Measurements from ENCODE around the gene LTBP3. TPM values are rescaled to one million over a fixed set of nuclear protein-coding genes. Genes with fewer than 3 reads are reported as not detected.
A peak's percentile ranks its signal among the peaks of the same experiment; 100 is the strongest.

The LTBP3 gene
- total RNA-seq, 1 donor from 2014 or later, result 25.0 TPM

DNA sequence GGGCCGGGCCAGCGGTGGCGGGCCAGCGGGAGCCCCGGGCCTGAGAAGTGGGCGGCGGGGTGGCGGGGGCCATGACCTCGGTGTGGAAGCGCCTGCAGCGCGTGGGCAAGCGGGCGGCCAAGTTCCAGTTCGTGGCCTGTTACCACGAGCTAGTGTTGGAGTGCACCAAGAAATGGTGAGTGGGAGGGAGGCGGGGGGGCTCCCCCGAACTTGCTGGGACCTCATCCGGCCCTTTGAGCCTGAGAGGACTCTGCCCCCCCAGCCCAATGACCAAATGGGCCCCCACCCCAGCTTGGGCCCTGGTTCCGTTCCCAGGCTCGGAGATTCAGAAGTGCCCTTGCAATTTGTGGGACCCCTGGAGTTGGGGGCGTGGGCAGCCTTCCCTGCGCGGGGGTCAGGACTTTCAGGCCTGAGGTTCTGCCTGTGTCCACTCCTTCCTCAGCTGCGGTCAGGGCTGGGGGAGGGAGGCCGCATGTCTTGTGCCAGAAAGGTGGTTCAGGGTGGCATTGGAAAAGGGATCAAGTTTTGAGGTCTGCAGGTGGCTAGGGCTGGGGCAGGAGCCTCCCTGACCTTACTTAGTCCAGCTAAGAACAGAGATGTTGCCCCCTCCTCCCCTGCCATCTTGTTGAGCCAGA lies 18.2 kb upstream of the LTBP3 start:
- peaks cover 57% of the 10 kb centered on the region for H3K4me1 Mint-ChIP-seq
- TF ChIP-seq, protein P1, sequence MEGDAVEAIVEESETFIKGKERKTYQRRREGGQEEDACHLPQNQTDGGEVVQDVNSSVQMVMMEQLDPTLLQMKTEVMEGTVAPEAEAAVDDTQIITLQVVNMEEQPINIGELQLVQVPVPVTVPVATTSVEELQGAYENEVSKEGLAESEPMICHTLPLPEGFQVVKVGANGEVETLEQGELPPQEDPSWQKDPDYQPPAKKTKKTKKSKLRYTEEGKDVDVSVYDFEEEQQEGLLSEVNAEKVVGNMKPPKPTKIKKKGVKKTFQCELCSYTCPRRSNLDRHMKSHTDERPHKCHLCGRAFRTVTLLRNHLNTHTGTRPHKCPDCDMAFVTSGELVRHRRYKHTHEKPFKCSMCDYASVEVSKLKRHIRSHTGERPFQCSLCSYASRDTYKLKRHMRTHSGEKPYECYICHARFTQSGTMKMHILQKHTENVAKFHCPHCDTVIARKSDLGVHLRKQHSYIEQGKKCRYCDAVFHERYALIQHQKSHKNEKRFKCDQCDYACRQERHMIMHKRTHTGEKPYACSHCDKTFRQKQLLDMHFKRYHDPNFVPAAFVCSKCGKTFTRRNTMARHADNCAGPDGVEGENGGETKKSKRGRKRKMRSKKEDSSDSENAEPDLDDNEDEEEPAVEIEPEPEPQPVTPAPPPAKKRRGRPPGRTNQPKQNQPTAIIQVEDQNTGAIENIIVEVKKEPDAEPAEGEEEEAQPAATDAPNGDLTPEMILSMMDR (IDR thresholded peaks at IDR 0.05), result no peak
- no peaks in the 10 kb centered on the region for H3K27me3 Mint-ChIP-seq
- POLR2A ChIA-PET, result interaction anchor here (0.5 to 4.4 kb wide), 24 partner anchors 14 to 1278 kb away, joined by 3 to 239 read pairs (median 4); partner anchors contain the start of genes KCNK7, MALAT1, MAP3K11 and PCNX3
- no peaks in the 10 kb centered on the region for H3K9me3 Mint-ChIP-seq
- ATAC-seq (ENCODE audit: low read depth) (no peak), DNase-seq (no peak)
- CTCF ChIA-PET, result interaction anchor here (0.8 to 3.6 kb wide), 4 partner anchors 10 to 25 kb away, joined by 3 to 45 read pairs (median 18); no protein-coding TSS in a partner anchor
- peaks cover 36% of the 10 kb centered on the region for H3K36me3 Mint-ChIP-seq (ENCODE audit: low read depth)
- intact Hi-C loops (cut with micrococcal nuclease), result no loop called here
- peak overlapping the region; percentile 87 for H3K4me3 Mint-ChIP-seq
- H3K27ac Mint-ChIP-seq, result peak overlapping the region; percentile 89

DNA sequence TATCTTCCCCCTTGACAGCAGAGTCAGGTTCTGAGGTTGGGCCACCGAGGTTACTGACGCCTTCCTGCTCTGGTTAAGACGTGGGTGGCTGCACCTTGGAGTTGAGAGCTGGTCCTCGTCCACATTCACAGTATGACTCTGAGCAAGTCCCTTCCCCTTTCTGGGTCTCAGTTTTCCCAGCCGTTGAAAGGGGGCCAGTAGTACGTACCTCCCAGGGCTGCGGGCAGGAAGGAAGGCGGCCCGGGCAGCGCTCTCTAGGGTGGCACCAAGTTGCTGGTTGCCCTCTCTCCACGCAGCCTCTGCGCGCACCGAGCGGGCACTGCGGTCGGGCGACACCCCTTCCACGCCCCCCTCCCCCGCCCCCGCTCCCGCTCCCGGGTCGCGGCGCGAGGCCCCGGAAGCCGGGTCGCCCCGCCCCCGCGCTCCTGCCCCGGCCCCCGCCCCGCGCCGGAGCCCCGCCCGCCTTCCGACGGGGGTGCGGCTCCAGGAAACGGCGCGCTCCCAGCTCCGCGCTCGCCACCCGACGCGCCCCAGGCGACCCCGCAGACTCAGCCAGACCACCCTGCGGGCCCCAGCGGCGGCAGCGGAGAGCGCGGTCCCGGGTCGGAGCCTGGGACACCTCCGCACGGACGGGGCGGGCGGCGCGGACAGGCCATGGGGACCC lies 17.5 kb upstream of the LTBP3 start, which contains the start of gene EHBP1L1:
Gene EHBP1L1, plus strand, starts transcription at position 486 of the 664 bp plus-strand sequence. CDS start 250 bp downstream, outside the sequence.
- Mint-ChIP-seq H3K9me3 (no peaks in the 10 kb centered on the region), H3K36me3 (ENCODE audit: low read depth) (peaks cover 32% of the 10 kb centered on the region), H3K27me3 (no peaks in the 10 kb centered on the region), H3K27ac (peak within 1 kb of the TSS; percentile 93), H3K4me1 (peaks cover 64% of the 10 kb centered on the region), H3K4me3 (peak within 1 kb of the TSS; percentile 91)
- peak; percentile 76 for DNase-seq
- ChIA-PET POLR2A (interaction anchor here (0.5 to 4.4 kb wide), 19 partner anchors 15 to 804 kb away, joined by 3 to 239 read pairs (median 4); partner anchors contain the start of genes KCNK7, MALAT1, MAP3K11 and PCNX3), CTCF (interaction anchor here (0.7 to 3.6 kb wide), 7 partner anchors 11 to 39 kb away, joined by 3 to 45 read pairs (median 4); no protein-coding TSS in a partner anchor)
- TF ChIP-seq, protein P1 (IDR thresholded peaks at IDR 0.05), result no peak
- intact Hi-C loops (cut with micrococcal nuclease), result loop anchor here (2.0 kb wide), 1 partner anchor 135 kb away; no protein-coding TSS in a partner anchor
- ATAC-seq (ENCODE audit: low read depth), result peak; percentile 22

GRCh38 chr11:65574811-65575567 lies 16.8 kb upstream of the LTBP3 start:
- Mint-ChIP-seq H3K4me1 (peaks cover 70% of the 10 kb centered on the region), H3K36me3 (ENCODE audit: low read depth) (peaks cover 31% of the 10 kb centered on the region), H3K9me3 (no peaks in the 10 kb centered on the region), H3K27ac (peak overlapping the region; percentile 93), H3K27me3 (no peaks in the 10 kb centered on the region), H3K4me3 (peak overlapping the region; percentile 91)
- CTCF ChIA-PET, result interaction anchor here (0.7 to 3.6 kb wide), 6 partner anchors 12 to 40 kb away, joined by 3 to 45 read pairs (median 4); no protein-coding TSS in a partner anchor
- TF ChIP-seq, protein P1 (IDR thresholded peaks at IDR 0.05), result no peak
- DNase-seq, result peak; percentile 47
- intact Hi-C loops (cut with micrococcal nuclease), result loop anchor here (1.0 to 5.0 kb wide), 8 partner anchors 13 to 548 kb away; partner anchors contain the start of genes CFL1, PCNX3, SNX15 and SYVN1
- POLR2A ChIA-PET, result interaction anchor here (0.6 to 4.4 kb wide), 12 partner anchors 15 to 443 kb away, joined by 3 to 239 read pairs (median 8); partner anchors contain the start of genes KCNK7, MALAT1, MAP3K11 and PCNX3
- ATAC-seq (ENCODE audit: low read depth), result no peak

- peak overlapping the region; percentile 93 for H3K27ac Mint-ChIP-seq
- H3K36me3 Mint-ChIP-seq (ENCODE audit: low read depth), result peaks cover 25% of the 10 kb centered on the region
- intact Hi-C loops (cut with micrococcal nuclease), result loop anchor here (1.0 to 5.0 kb wide), 8 partner anchors 14 to 547 kb away; partner anchors contain the start of genes CFL1, PCNX3, SNX15 and SYVN1
- DNase-seq (peak; percentile 87), ATAC-seq (ENCODE audit: low read depth) (peak; percentile 26)
- H3K9me3 Mint-ChIP-seq, result no peaks in the 10 kb centered on the region
- TF ChIP-seq, protein P1 (IDR thresholded peaks at IDR 0.05), result peak; percentile 84
- H3K4me1 Mint-ChIP-seq, result peaks cover 75% of the 10 kb centered on the region
- POLR2A ChIA-PET, result interaction anchor here (1.5 to 5.7 kb wide), 9 partner anchors 15 to 76 kb away, joined by 4 to 239 read pairs (median 30); partner anchors contain the start of genes KCNK7, MALAT1, MAP3K11 and PCNX3
- no peaks in the 10 kb centered on the region for H3K27me3 Mint-ChIP-seq
- H3K4me3 Mint-ChIP-seq, result peak overlapping the region; percentile 91
- CTCF ChIA-PET, result interaction anchor here (0.9 to 5.1 kb wide), 5 partner anchors 12 to 34 kb away, joined by 3 to 67 read pairs (median 5); partner anchors contain the start of gene KCNK7
Measured at GRCh38 chr11:65574109-65574810, 16.1 kb upstream of the LTBP3 start.

All from activated B cell treated with CpG ODN at 0.5 μM for 24 hours (primary cell).